GM18873 (cell line): Measurements from ENCODE around the gene STRBP.

Source experiments
- ATAC-seq: cut with Tn5 transposase; IDR thresholded peaks from one replicate; pipeline ENCODE4 v1.9.1; 2021; ENCODE audit warnings: mild to moderate bottlenecking, moderate library complexity, moderate number of reproducible peaks; ENCODE audit not compliant: unreplicated experiment, low FRiP score

STRBP gene

GRCh38 chr9:123080444-123080843 lies 187.9 kb downstream of the STRBP start:
- no peak for ATAC-seq

- no peak for ATAC-seq
Measured at GRCh38 chr9:123074628-123075027, 193.8 kb downstream of the STRBP start.

GRCh38 chr9:123073991-123074422 lies 194.4 kb downstream of the STRBP start:
- ATAC-seq, result no peak

GRCh38 chr9:123073441-123073840 lies 194.9 kb downstream of the STRBP start:
- no peak for ATAC-seq

GRCh38 chr9:123072407-123072995 lies 195.9 kb downstream of the STRBP start:
- no peak for ATAC-seq
